GM21737 (cell line): ENCODE measurements around the gene MVP.
"Not testable (repeated sequence)": the region's sequence is repeated elsewhere in the genome, so short reads cannot be mapped to it uniquely, and the experiment has no call there.

Experiments used
- ATAC-seq: cut with Tn5 transposase; IDR thresholded peaks from one replicate; pipeline ENCODE4 v1.9.1; 2021; ENCODE audit warnings: mild to moderate bottlenecking, moderate library complexity; ENCODE audit not compliant: unreplicated experiment

MVP gene

GRCh38 chr16:29868396-29869009 is 48.2 kb downstream of the MVP start:
- no peak for ATAC-seq

GRCh38 chr16:29869067-29869466 is 48.8 kb downstream of the MVP start:
- ATAC-seq: not testable (repeated sequence)

GRCh38 chr16:29871822-29872546 is 51.7 kb downstream of the MVP start:
- ATAC-seq: no peak

- ATAC-seq: no peak
Observed at GRCh38 chr16:29873319-29873718, 53.1 kb downstream of the MVP start.

GRCh38 chr16:29875206-29875605 is 54.9 kb downstream of the MVP start:
- no peak for ATAC-seq

- no peak for ATAC-seq
Observed at GRCh38 chr16:29876217-29876593, 55.9 kb downstream of the MVP start.

GRCh38 chr16:29876594-29877249 is 56.5 kb downstream of the MVP start:
- no peak for ATAC-seq

- no peak for ATAC-seq
Observed at GRCh38 chr16:29877266-29877961, 57.2 kb downstream of the MVP start.

GRCh38 chr16:29878172-29878571 is 57.9 kb downstream of the MVP start:
- ATAC-seq: no peak

- ATAC-seq: no peak
Observed at GRCh38 chr16:29881050-29881449, 60.8 kb downstream of the MVP start.

GRCh38 chr16:29883987-29884386 is 63.7 kb downstream of the MVP start:
- ATAC-seq: no peak

GRCh38 chr16:29889372-29889771 is 69.1 kb downstream of the MVP start:
- ATAC-seq: not testable (repeated sequence)

- no peak for ATAC-seq
Observed at GRCh38 chr16:29891525-29892457, 71.5 kb downstream of the MVP start.

- no peak for ATAC-seq
Observed at GRCh38 chr16:29892458-29892813, 72.2 kb downstream of the MVP start.

GRCh38 chr16:29893553-29893952 is 73.3 kb downstream of the MVP start:
- no peak for ATAC-seq

GRCh38 chr16:29894352-29894751 is 74.1 kb downstream of the MVP start:
- no peak for ATAC-seq

- no peak for ATAC-seq
Observed at GRCh38 chr16:29896841-29897240, 76.6 kb downstream of the MVP start.

- ATAC-seq: no peak
Observed at GRCh38 chr16:29897333-29897732, 77.1 kb downstream of the MVP start.
